B cell (primary cell): Measurements from ENCODE around the gene ESPNL. TPM values are rescaled to one million over a fixed set of nuclear protein-coding genes. Genes with fewer than 3 reads are reported as not detected.

Experiments
- ATAC-seq: fragments of 200-7000 bp; cut with Tn5 transposase; one replicate; pipeline ENCODE4 v1.10.0; 2021; ENCODE audit warnings: low read depth, mild to moderate bottlenecking, moderate number of reproducible peaks, moderate library complexity
- CTCF ChIA-PET: fragments of 350-600 bp; sonication (Branson Sonifier 250); formaldehyde crosslinking; loops from one replicate; lab custom pipeline; 2021; ENCODE audit warnings: antibody characterized with exemption, inconsistent platforms; lab: Charles Lee
- POLR2A ChIA-PET: fragments of 350-600 bp; sonication (Branson Sonifier 250); formaldehyde crosslinking; loops from one replicate; lab custom pipeline; 2021; ENCODE audit warnings: antibody characterized with exemption; lab: Charles Lee
- DNase-seq: peaks from one replicate; pipeline ENCODE4 v3.0.0; 2013
- H2AFZ ChIP-seq: 2 replicates; pipeline ENCODE4 v1.6.1; 2012; ENCODE audit warnings: mild to moderate bottlenecking, low read depth, low read length; ENCODE audit not compliant: insufficient read depth, poor library complexity, severe bottlenecking
- H3K27ac ChIP-seq, 2 donors: 1 replicate in 1 of 2; 2 replicates in 1 of 2; pipeline ENCODE4 v1.5.1; 2012 to 2013; ENCODE audit warnings: low read length in 2 of 2, mild to moderate bottlenecking in 2 of 2, moderate library complexity in 1 of 2
- H3K27me3 ChIP-seq, 4 experiments: fragments of 200-600 bp in 1 of 4; sonication (generic) in 1 of 4; replicated peaks in 1 of 4; 1 replicate in 2 of 4; 2 replicates in 2 of 4; pipeline versions ENCODE4 v1.6.1 to v1.7.0; 2013 to 2016; ENCODE audit warnings: low read length in 3 of 4, mild to moderate bottlenecking in 2 of 4, mixed read lengths in 1 of 4, moderate library complexity in 1 of 4; ENCODE audit not compliant: insufficient read depth in 4 of 4, control insufficient read depth in 3 of 4; ENCODE audit errors: control extremely low read depth in 1 of 4
- H3K36me3 ChIP-seq, 2 experiments: replicated peaks in 1 of 2; 1 replicate in 1 of 2; 2 replicates in 1 of 2; pipeline versions ENCODE4 v1.6.1 to v1.7.1; 2013; ENCODE audit warnings: low read length in 1 of 2; ENCODE audit not compliant: insufficient read depth in 2 of 2, control insufficient read depth in 1 of 2; ENCODE audit errors: control extremely low read depth in 1 of 2, extremely low read depth in 1 of 2
- H3K4me1 ChIP-seq, 2 donors: fragments of 200-600 bp in 1 of 2; sonication (generic) in 1 of 2; 1 replicate in 1 of 2; 2 replicates in 1 of 2; pipeline versions ENCODE4 v1.5.1 to v1.6.1; 2013 to 2017; ENCODE audit warnings: low read length in 2 of 2; ENCODE audit not compliant: control insufficient read depth in 2 of 2, insufficient read depth in 2 of 2
- H3K4me2 ChIP-seq: replicated peaks from 2 replicates; pipeline ENCODE3; 2012; ENCODE audit warnings: mild to moderate bottlenecking, low read depth, low read length; ENCODE audit not compliant: poor library complexity, severe bottlenecking
- H3K4me3 ChIP-seq, 5 experiments: fragments of 200-600 bp in 1 of 5; sonication (generic) in 1 of 5; 1 replicate in 3 of 5; 2 replicates in 2 of 5; pipeline versions ENCODE4 v1.5.1 to v1.7.0; 2011 to 2016; ENCODE audit warnings: low read length in 4 of 5, mild to moderate bottlenecking in 4 of 5, low read depth in 2 of 5, control low read depth in 1 of 5, moderate library complexity in 1 of 5; ENCODE audit not compliant: insufficient read depth in 1 of 5; ENCODE audit errors: control extremely low read depth in 1 of 5, extremely low read depth in 1 of 5
- H3K79me2 ChIP-seq: fragments of 200-600 bp; sonication (generic); one replicate; pipeline ENCODE4 v1.6.0; 2016; ENCODE audit warnings: low read length; ENCODE audit not compliant: control insufficient read depth, insufficient read depth
- H3K9ac ChIP-seq: fragments of 200-600 bp; sonication (generic); 2 replicates; pipeline ENCODE4 v1.6.1; 2017; ENCODE audit warnings: mild to moderate bottlenecking, low read length, moderate library complexity
- H3K9me3 ChIP-seq, 3 donors: one replicate each; pipeline versions ENCODE4 v1.6.1 to v1.7.1; 2013; ENCODE audit warnings: low read length in 2 of 3; ENCODE audit not compliant: control insufficient read depth in 2 of 3, insufficient read depth in 1 of 3; ENCODE audit errors: control extremely low read depth in 1 of 3
- H4K20me1 ChIP-seq: 2 replicates; pipeline ENCODE4 v1.6.0; 2012; ENCODE audit warnings: mild to moderate bottlenecking, low read length; ENCODE audit not compliant: insufficient read depth, control insufficient read depth, poor library complexity, severe bottlenecking
- H3K27ac Mint-ChIP-seq: one replicate; pipeline ENCODE4 v1.8.0; 2021; ENCODE audit warnings: mixed read lengths
- H3K27me3 Mint-ChIP-seq: one replicate; pipeline ENCODE4 v1.8.0; 2021; ENCODE audit warnings: mixed read lengths
- H3K4me1 Mint-ChIP-seq: one replicate; pipeline ENCODE4 v1.8.0; 2021; ENCODE audit warnings: mixed read lengths
- H3K4me3 Mint-ChIP-seq: one replicate; pipeline ENCODE4 v1.8.0; 2021; ENCODE audit warnings: mixed read lengths
- H3K9me3 Mint-ChIP-seq: one replicate; pipeline ENCODE4 v1.8.0; 2022; ENCODE audit warnings: mixed read lengths; ENCODE audit not compliant: insufficient read depth
- CTCF ChIP-seq: fragments of 200-600 bp; IDR thresholded peaks from one replicate; pipeline ENCODE4 v1.8.0; 2022; ENCODE audit warnings: antibody characterized with exemption, mild to moderate bottlenecking
- EZH2 ChIP-seq: IDR thresholded peaks from 2 replicates; pipeline ENCODE4 v1.6.1; 2012; ENCODE audit warnings: borderline replicate concordance, low read depth, mild to moderate bottlenecking, moderate library complexity, low read length; ENCODE audit not compliant: insufficient read depth, poor library complexity, severe bottlenecking
- WGBS: methylation state at CpG from one replicate; pipeline ENCODE4 v1.1.5; 2013; ENCODE audit warnings: missing lambda C conversion rate; ENCODE audit not compliant: insufficient coverage; 5-methylcytosine and 5-hydroxymethylcytosine counted together
- intact Hi-C: fragments of 100-400 bp; cut with micrococcal nuclease; formaldehyde crosslinking; loops from one replicate; pipeline ENCODE4 v1.10.0; 2022
- polyA plus RNA-seq: library from polyadenylated mRNA; depleted of rRNA; stranded (reverse); fragments of >200 nt; gene quantifications from 2 replicates; pipeline ENCODE4 v1.2.3, GENCODE V29; 2012
- total RNA-seq, 2 donors: library from RNA; stranded (reverse); fragments of 120-200 nt in 1 of 2; gene quantifications; 1 replicate in 1 of 2; 2 replicates in 1 of 2; pipeline versions ENCODE4 v1.2.3 to v1.2.4, GENCODE V29; 2013 to 2022

Gene ESPNL
- total and polyA plus RNA-seq, 2 donors (not counting 1 experiment from before 2014, with no cell fraction given), result 1.6 to 2.5 TPM

GRCh38 chr2:238140721-238141540 lies 40.8 kb downstream of the ESPNL start:
- Histone ChIP-seq H3K4me2 (no peak overlapping the region), H3K4me1 (peaks cover 16 to 26% of the 10 kb centered on the region in 2 donors), H3K9me3 (peaks cover 0 to 4% (median 0%) of the 10 kb centered on the region in 3 donors), H3K79me2 (no peaks in the 10 kb centered on the region), H2AFZ (no peak overlapping the region), H4K20me1 (no peaks in the 10 kb centered on the region), H3K27me3 (peaks cover 0 to 7% (median 1%) of the 10 kb centered on the region in 4 experiments), H3K9ac (no peak overlapping the region), H3K27ac (no peak overlapping the region), H3K36me3 (no peaks in the 10 kb centered on the region), H3K4me3 (no peak overlapping the region)
- CTCF ChIA-PET, result no interaction called here
- intact Hi-C loops, result no loop called here
- Mint-ChIP-seq H3K27me3 (no peaks in the 10 kb centered on the region), H3K27ac (no peak overlapping the region), H3K4me1 (peaks cover 12% of the 10 kb centered on the region), H3K9me3 (no peaks in the 10 kb centered on the region), H3K4me3 (no peak overlapping the region)
- DNase-seq (no peak), ATAC-seq (no peak)
- no peak for TF ChIP-seq EZH2
- no peak for TF ChIP-seq CTCF
- POLR2A ChIA-PET, result no interaction called here
- 94% methylated on average over 60 of the region's 60 CpGs for WGBS
